NCI-H2227 (cell line): ENCODE results near the gene LRRC15.
A peak's percentile ranks its signal among the peaks of the same experiment; 100 is the strongest.

ENCODE experiments used
- DNase-seq: peaks from one replicate; lab custom pipeline; 2025; ENCODE audit not compliant: unreplicated experiment; lab: John Stamatoyannopoulos, UW

The LRRC15 gene

GRCh38 chr3:194320744-194321243, 48.7 kb downstream of the LRRC15 start:
- DNase-seq: no peak

GRCh38 chr3:194320100-194320499, 49.4 kb downstream of the LRRC15 start:
- DNase-seq: no peak

DNA sequence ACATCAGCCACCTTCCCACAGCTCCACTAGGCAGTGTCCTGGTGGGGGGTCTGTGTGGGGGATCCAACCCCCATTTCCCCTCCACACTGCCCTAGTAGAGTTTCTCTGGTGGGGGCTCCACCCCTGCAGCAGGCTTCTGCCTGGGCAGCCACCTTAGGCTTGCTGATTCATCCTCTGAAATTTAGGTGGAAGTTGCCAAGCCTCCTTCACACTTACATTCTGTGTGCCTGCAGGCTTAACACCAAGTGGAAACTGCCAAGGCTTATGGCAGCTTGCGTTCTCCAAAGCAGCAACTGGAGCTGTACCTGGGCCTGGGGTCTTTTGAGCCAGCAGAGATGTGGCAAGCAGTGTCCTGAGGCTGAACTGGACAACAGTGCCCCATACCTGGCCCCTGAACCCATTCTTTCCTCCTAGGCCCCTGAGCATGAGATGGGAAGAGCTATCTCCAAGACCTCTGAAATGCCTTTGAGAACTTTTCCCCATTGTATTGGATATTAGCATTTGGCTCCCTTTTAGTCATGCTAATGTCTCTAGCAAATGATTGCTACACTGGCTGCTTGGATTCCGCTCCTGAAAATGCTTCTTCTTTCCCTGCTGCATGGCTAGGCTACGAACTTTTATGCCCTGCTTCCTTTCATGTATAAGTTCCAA, 50.9 kb downstream of the LRRC15 start:
- no peak for DNase-seq

DNA sequence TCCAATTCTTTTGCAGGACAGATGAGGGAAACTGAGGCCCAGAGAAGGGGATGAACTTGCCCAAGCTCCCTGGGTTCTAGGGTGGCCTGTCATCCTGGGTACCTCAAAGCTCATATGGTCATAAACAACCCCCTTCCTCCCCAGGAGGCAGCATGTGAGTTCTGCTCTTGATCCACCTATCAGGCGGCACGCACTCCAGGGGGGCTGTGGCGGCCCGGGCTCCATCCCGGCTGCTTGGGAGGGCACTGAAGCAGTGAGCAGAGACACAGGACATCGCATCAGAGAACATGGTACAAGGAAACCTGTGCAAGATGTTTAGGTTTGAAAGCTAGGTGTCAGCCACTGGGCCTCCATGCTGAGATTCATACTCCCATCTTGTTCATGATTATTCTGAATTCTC, 52.6 kb downstream of the LRRC15 start:
- no peak for DNase-seq

DNA sequence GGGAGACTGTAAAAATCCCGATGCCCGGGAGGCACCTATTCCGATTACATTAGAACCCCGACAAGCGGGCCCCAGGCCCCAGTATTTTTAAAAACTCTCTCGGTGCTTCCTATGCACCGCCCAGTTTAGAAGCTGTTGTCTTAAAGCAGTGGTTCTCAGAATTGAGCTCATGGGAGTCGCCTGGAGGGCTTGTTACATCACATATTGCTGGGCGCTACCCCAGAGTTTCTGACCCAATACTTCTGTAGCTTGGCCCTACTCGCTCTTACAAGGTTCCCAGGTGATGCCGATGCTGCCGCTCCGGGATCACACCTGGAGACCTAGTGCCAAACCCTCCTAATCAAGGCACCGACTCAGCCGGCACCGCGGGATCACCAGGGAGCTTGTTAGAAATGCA, 53.6 kb downstream of the LRRC15 start:
- DNase-seq: no peak

DNA sequence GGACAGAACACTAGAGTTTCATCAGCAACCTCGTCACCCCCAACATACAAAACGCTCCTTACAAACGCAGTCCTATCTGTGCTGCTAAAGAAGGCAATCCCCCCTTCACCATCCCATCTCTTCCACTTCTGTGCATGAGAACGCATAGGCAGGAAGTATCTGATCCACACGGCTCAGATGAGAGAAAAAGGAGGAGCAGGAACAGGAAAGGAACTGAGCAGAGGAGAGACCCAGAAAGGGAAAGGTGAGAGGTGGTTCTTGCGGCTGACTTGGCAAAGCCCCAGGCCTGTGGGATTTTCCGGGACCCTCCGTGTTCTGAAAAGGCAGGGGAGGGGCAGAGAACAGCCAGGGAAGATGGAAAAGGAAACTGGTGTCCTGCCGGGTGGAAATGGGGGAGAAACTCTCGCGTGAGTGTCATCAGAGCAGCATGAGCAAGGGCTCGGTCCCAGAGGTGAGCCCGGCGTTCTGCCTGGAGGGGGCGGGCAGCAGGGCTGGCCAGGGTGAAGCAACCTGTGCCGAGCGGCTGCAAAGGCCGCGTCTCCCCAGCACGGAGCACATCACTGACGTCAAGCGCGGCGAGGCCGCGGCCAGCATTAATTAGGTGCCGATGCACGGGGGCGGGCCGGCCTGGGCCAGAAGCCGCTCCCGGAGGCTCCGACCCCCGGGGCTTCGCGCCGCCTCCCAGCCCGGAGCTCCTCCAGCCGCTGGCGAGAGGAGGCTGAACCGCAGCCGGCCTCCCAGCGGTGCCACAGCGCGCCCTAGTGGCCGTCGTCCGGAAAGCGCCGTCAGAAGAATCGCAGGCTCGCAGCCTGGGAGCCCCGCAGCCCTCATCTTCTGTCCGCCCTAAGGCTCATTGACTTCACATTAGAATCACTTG, 54.2 kb downstream of the LRRC15 start:
- peak; percentile 94 for DNase-seq

DNA sequence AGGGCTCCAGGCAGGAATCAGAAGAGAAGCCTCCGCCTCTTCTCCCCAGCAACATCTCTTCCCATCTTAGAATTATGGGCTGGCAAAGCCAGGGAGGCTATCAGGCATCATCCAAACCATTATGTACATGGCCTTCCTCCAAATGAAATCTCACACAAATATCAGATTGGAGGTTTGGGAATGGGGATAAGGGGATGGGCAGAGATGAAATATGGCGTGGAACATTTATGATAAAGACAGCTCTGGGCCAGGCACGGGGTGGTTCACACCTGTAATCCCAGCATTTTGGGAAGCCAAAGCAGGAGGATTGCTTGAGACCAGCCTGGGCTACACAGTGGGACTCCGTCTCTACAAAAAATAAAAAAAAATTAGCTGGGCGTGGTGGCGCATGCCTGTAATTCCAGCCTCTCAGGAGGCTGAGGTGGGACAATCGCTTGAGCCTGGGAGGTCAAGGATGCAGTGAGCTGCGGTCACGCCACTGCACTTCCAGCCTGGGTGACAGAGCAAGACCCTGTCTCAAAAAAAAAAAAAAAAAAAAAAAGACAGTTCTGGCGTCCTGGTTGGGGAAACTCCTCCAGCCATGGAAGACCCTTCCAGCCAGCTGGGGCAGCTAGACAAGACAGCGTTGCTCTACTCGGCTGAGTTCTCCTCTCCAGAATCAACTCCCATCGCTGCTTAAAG, 55.0 kb downstream of the LRRC15 start:
- DNase-seq: no peak

GRCh38 chr3:194313560-194314387, 55.8 kb downstream of the LRRC15 start:
- no peak for DNase-seq

DNA sequence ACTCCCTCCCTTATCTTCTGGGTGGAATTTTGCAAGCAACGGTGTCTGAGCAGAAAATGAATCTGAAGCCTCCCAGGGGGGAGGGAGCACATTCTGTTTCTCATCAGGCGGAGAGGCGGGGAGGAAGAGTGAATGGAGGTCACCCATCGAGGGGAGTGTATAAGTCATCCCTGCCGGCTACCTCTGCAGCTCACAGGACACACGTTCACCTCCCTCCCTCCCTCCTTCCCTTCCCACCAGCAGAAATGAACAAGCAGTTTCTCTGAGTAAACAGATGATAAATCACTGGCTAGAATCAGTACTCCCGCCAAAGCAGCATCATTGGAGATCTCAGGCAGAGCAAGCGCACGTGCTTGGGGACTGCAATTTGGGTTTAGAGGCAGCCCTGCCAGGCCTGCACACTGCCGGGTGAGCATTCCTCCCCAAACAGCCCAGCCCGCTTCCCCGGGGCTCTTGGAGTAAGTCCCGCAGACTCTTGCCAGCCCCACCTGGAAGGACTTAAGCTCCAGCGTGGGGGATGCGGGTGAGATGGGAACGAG, 56.7 kb downstream of the LRRC15 start:
- DNase-seq: peak; percentile 55

GRCh38 chr3:194312186-194312742, 57.3 kb downstream of the LRRC15 start:
- no peak for DNase-seq

DNA sequence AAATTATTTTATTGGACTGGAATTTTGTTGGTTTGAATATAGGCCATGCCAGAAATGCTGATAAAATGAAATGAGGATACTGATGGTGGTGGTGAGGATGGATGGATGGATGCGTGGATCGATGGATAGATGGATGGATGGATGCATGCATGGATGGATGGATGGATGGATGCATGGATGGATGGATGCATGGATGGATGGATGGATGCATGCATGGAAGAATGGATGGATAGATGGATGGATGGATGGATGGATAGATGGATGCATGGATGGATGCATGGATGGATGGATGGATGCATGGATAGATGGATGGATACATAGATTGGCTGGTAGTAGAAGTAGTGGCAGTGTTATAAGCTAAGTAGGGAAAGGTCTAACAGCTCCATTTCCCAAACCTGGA, 58.5 kb downstream of the LRRC15 start:
- DNase-seq: no peak

GRCh38 chr3:194310060-194310835, 59.3 kb downstream of the LRRC15 start:
- DNase-seq: no peak

- DNase-seq: no peak
Measured at GRCh38 chr3:194308601-194309449, 60.7 kb downstream of the LRRC15 start.

DNA sequence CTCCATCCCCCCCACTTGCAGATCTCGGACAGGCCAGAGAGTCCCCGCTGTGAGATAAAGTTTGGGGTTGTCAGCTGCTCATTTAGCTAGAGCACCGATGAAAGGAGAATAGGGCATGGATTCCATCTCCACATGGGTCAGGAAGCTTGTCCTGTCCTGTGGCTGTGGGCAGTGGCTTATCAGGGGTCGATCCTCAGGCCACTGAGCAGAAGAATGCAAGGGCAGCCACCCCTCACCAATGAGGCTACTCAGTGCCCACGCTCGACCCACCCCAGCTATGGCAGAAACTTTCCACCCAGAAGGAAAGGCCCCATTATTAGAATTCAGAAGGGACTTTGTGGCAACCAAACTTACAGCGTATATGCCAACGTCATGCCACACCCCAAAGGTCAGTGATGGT, 61.7 kb downstream of the LRRC15 start:
- DNase-seq: no peak

- no peak for DNase-seq
Measured at GRCh38 chr3:194306771-194307640, 62.5 kb downstream of the LRRC15 start.

GRCh38 chr3:194306109-194306686, 63.3 kb downstream of the LRRC15 start:
- no peak for DNase-seq

- no peak for DNase-seq
Measured at GRCh38 chr3:194305356-194306108, 64.0 kb downstream of the LRRC15 start.
